Activated CD8-positive, alpha-beta memory T cell treated with anti-CD3 and anti-CD28 coated beads for 36 hours (primary cell): Measurements from ENCODE around the gene GSTA4. TPM values are rescaled to one million over a fixed set of nuclear protein-coding genes. Genes with fewer than 3 reads are reported as not detected.
"Not testable (repeated sequence)": the region's sequence is repeated elsewhere in the genome, so short reads cannot be mapped to it uniquely, and the experiment has no call there.

Experiments
- CTCF ChIA-PET: fragments of 350-600 bp; sonication (Branson Sonifier 250); formaldehyde crosslinking; loops from one replicate; lab custom pipeline; 2021; ENCODE audit warnings: antibody characterized with exemption; lab: Charles Lee
- POLR2A ChIA-PET: fragments of 350-600 bp; sonication (Branson Sonifier 250); formaldehyde crosslinking; loops from one replicate; lab custom pipeline; 2021; ENCODE audit warnings: antibody characterized with exemption; lab: Charles Lee
- total RNA-seq, 2 experiments: library from RNA; stranded (reverse); gene quantifications; one replicate each; pipeline ENCODE4 v1.2.3, GENCODE V29; 2021

The GSTA4 gene
- total RNA-seq, 2 experiments from 2014 or later, result 8.4 to 8.6 TPM

GRCh38 chr6:53018446-53018845 lies 23.4 kb upstream of the GSTA4 start:
- POLR2A ChIA-PET, result no interaction called here

GRCh38 chr6:53015486-53015885 lies 20.4 kb upstream of the GSTA4 start:
- ChIA-PET CTCF (no interaction called here), POLR2A (no interaction called here)

More at GRCh38 chr6:53018446-53018845, 23.4 kb upstream of the GSTA4 start:
- CTCF ChIA-PET, result no interaction called here

GRCh38 chr6:53014744-53015143 lies 19.7 kb upstream of the GSTA4 start:
- CTCF ChIA-PET, result no interaction called here
- POLR2A ChIA-PET, result no interaction called here

GRCh38 chr6:53014063-53014462 lies 19.0 kb upstream of the GSTA4 start:
- ChIA-PET POLR2A (no interaction called here), CTCF (no interaction called here)

- ChIA-PET CTCF (no interaction called here), POLR2A (no interaction called here)
These were observed 16.9 kb upstream of the GSTA4 start for GRCh38 chr6:53011979-53012378.

- CTCF ChIA-PET, result no interaction called here
- POLR2A ChIA-PET, result no interaction called here
These were observed 15.4 kb upstream of the GSTA4 start for GRCh38 chr6:53010504-53010903.

GRCh38 chr6:53009511-53009910 lies 14.4 kb upstream of the GSTA4 start:
- ChIA-PET POLR2A (no interaction called here), CTCF (no interaction called here)

- POLR2A ChIA-PET, result no interaction called here
- CTCF ChIA-PET, result no interaction called here
These were observed 14.0 kb upstream of the GSTA4 start for GRCh38 chr6:53009056-53009455.

- POLR2A ChIA-PET, CTCF ChIA-PET: not testable (repeated sequence)
These were observed 13.2 kb upstream of the GSTA4 start for GRCh38 chr6:53008192-53008687.

- POLR2A ChIA-PET, result no interaction called here
- CTCF ChIA-PET, result no interaction called here
These were observed 10.7 kb upstream of the GSTA4 start for GRCh38 chr6:53005663-53006250.

- ChIA-PET CTCF (no interaction called here), POLR2A (no interaction called here)
These were observed 4.4 kb upstream of the GSTA4 start for GRCh38 chr6:52999456-52999855.

GRCh38 chr6:52998603-52999002 lies 3.5 kb upstream of the GSTA4 start:
- ChIA-PET POLR2A (no interaction called here), CTCF (no interaction called here)

- POLR2A ChIA-PET, result interaction anchor here (1.1 to 1.5 kb wide), 2 partner anchors 69 to 71 kb away, joined by 4 to 5 read pairs; partner anchors contain the start of gene FBXO9
- CTCF ChIA-PET, result interaction anchor here (0.7 to 1.9 kb wide), 10 partner anchors 12 to 497 kb away, joined by 3 to 7 read pairs (median 4); partner anchors contain the start of gene FBXO9
These were observed 995 bp upstream of the GSTA4 start for GRCh38 chr6:52995913-52996645.

GRCh38 chr6:52994839-52995088 lies 320 bp downstream of the GSTA4 start:
- POLR2A ChIA-PET, result interaction anchor here (1.1 to 1.5 kb wide), 2 partner anchors 71 to 73 kb away, joined by 4 to 5 read pairs; partner anchors contain the start of gene FBXO9
- CTCF ChIA-PET, result interaction anchor here (0.9 to 1.9 kb wide), 5 partner anchors 11 to 103 kb away, joined by 3 to 5 read pairs (median 5); no protein-coding TSS in a partner anchor

- CTCF ChIA-PET, result interaction anchor here (0.9 to 1.9 kb wide), 5 partner anchors 9 to 69 kb away, joined by 3 to 5 read pairs (median 4); no protein-coding TSS in a partner anchor
- POLR2A ChIA-PET, result interaction anchor here (1.5 kb wide), 1 partner anchor 71 kb away, joined by 5 read pairs; the partner anchor contains the start of gene FBXO9
These were observed 849 bp downstream of the GSTA4 start for GRCh38 chr6:52994031-52994838.

- ChIA-PET POLR2A (no interaction called here), CTCF (interaction anchor here (0.7 to 1.1 kb wide), 3 partner anchors 8 to 55 kb away, joined by 3 to 4 read pairs (median 3); no protein-coding TSS in a partner anchor)
These were observed 1.8 kb downstream of the GSTA4 start for GRCh38 chr6:52992980-52993920.

- CTCF ChIA-PET, result no interaction called here
- POLR2A ChIA-PET, result interaction anchor here (0.6 kb wide), 1 partner anchor 14 kb away, joined by 3 read pairs; no protein-coding TSS in a partner anchor
These were observed 4.7 kb downstream of the GSTA4 start for GRCh38 chr6:52990342-52990741.

GRCh38 chr6:52985228-52985627 lies 9.9 kb downstream of the GSTA4 start:
- ChIA-PET CTCF (interaction anchor here (1.0 kb wide), 1 partner anchor 8 kb away, joined by 3 read pairs; no protein-coding TSS in a partner anchor), POLR2A (no interaction called here)
